Panc1 (cell line): Measurements from ENCODE around the gene SLC25A30. TPM values are rescaled to one million over a fixed set of nuclear protein-coding genes. Genes with fewer than 3 reads are reported as not detected.
"Not testable (repeated sequence)": the region's sequence is repeated elsewhere in the genome, so short reads cannot be mapped to it uniquely, and the experiment has no call there.

ENCODE experiments used
- ATAC-seq: fragments of 200-7000 bp; cut with Tn5 transposase; 2 replicates; pipeline ENCODE4 v1.9.1; 2020; ENCODE audit warnings: mild to moderate bottlenecking, moderate library complexity
- BruUV-seq: library from RNA; stranded (reverse); fragments of 400-500 nt; replicated peaks from 2 replicates; lab custom pipeline; 2021; lab: Mats Ljungman, UMichigan
- CTCF ChIA-PET: fragments of 300-600 bp; sonication (Branson Sonifier 250); formaldehyde crosslinking; loops from one replicate; lab custom pipeline; 2022; ENCODE audit warnings: antibody characterized with exemption; lab: Charles Lee
- POLR2A ChIA-PET: fragments of 300-600 bp; sonication (Branson Sonifier 250); formaldehyde crosslinking; loops from one replicate; lab custom pipeline; 2022; ENCODE audit warnings: antibody characterized with exemption; lab: Charles Lee
- DNase-seq: peaks from one replicate; pipeline ENCODE4 v3.0.0-alpha.2; 2010; ENCODE audit warnings: low read depth, low spot score
- H3K27ac ChIP-seq: 2 replicates; pipeline ENCODE4 v1.5.1; 2011; ENCODE audit warnings: mild to moderate bottlenecking, low read length, inconsistent platforms
- H3K27me3 ChIP-seq: fragments of 200-500 bp; sonication (Bioruptor generic); 2 replicates; pipeline ENCODE4 v1.6.0; 2014; ENCODE audit warnings: low read length, inconsistent platforms; ENCODE audit not compliant: control insufficient read depth, insufficient read depth
- H3K36me3 ChIP-seq: fragments of 200-500 bp; sonication (Bioruptor generic); 2 replicates; pipeline ENCODE4 v1.5.1; 2014; ENCODE audit warnings: inconsistent platforms, mild to moderate bottlenecking, low read length, moderate library complexity; ENCODE audit not compliant: control insufficient read depth, insufficient read depth
- H3K4me1 ChIP-seq: 2 replicates; pipeline ENCODE4 v1.5.1; 2011; ENCODE audit warnings: inconsistent platforms, mild to moderate bottlenecking, low read length, moderate library complexity; ENCODE audit not compliant: control insufficient read depth, insufficient read depth
- H3K4me3 ChIP-seq, 2 experiments: 2 replicates each; pipeline ENCODE4 v1.5.1; 2011 to 2012; ENCODE audit warnings: low read depth in 2 of 2, low read length in 2 of 2, mild to moderate bottlenecking in 2 of 2, inconsistent platforms in 1 of 2, moderate library complexity in 1 of 2
- H3K9me3 ChIP-seq: fragments of 200-500 bp; sonication (Bioruptor generic); 2 replicates; pipeline ENCODE4 v1.5.1; 2014; ENCODE audit warnings: low read depth, mild to moderate bottlenecking, inconsistent platforms, low read length, moderate library complexity; ENCODE audit not compliant: control insufficient read depth, insufficient read depth
- POLR2AphosphoS5 ChIP-seq: IDR thresholded peaks from 2 replicates; pipeline ENCODE4 v1.6.1; 2012; ENCODE audit warnings: mild to moderate bottlenecking, low read depth, low read length, moderate library complexity
- REST ChIP-seq, 2 experiments: IDR thresholded peaks; 2 replicates each; pipeline ENCODE4 v1.6.1; 2011 to 2012; ENCODE audit warnings: low read depth in 2 of 2, control low read depth in 1 of 2, low read length in 1 of 2, mild to moderate bottlenecking in 1 of 2, moderate library complexity in 1 of 2; ENCODE audit not compliant: insufficient read depth in 1 of 2
- in situ Hi-C: cut with HindIII; loops from 2 replicates; pipeline ENCODE4 v1.10.0; 2016; ENCODE audit warnings: low sequenced_read_pairs, low pct_unique_long_range_greater_than_20kb
- intact Hi-C: fragments of 100-400 bp; cut with micrococcal nuclease; formaldehyde crosslinking; loops from one replicate; pipeline ENCODE4 v1.10.0; 2022; ENCODE audit not compliant: unreplicated experiment
- total RNA-seq: library from RNA; stranded (reverse); gene quantifications from one replicate; pipeline ENCODE4 v1.2.1, GENCODE V29; 2021; ENCODE audit not compliant: unreplicated experiment

SLC25A30 gene
- total RNA-seq, 1 experiment from 2014 or later, result 26.8 TPM

DNA sequence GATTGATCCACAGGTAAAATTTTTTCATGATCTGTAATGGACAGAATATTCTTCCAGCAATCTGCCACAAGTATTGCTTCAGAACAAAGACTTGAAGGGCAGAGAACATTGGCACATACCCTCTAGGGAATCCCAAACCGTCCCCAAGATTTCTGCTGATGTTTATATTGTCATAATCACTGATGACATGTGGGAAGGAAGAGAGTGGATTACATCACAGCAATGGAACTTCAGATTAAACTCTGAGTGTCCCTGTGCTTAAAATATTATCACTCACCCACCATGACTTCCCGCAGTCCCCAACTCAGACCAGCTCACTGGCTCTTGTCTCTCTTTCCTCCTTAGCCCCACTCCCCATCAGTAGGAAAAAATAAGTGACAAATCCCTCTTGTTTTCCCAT, 68.7 kb downstream of the SLC25A30 start:
- POLR2A ChIA-PET, result no interaction called here
- intact Hi-C loops, result no loop called here
- H3K36me3 ChIP-seq, result no peaks in the 10 kb centered on the region; the same call in 1 of the 2 replicates

DNA sequence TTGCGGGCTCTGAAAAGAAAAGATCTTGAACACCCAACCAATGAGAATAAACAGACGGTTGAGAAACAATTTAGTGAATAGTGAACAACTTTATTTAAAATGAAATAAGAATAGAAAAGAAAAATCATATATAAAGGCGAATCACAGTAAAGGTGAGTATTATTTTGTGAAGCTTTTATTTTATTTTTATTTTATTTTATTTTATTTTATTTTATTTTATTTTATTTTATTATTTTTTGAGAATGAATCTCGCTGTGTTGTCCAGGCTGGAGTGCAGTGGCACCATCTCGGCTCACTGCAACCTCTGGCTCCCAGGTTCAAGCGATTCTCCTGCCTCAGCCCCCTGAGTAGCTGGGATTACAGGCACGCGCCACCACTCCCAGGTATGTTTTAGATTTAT, 74.1 kb downstream of the SLC25A30 start:
- intact Hi-C loops, CTCF ChIA-PET, H3K27ac ChIP-seq, H3K27me3 ChIP-seq, in situ Hi-C loops, BruUV-seq, ATAC-seq, H3K4me3 ChIP-seq, H3K9me3 ChIP-seq, H3K4me1 ChIP-seq, POLR2A ChIA-PET, DNase-seq: not testable (repeated sequence)
- peaks cover 16% of the 10 kb centered on the region for H3K36me3 ChIP-seq

More for the DNA sequence above, 68.7 kb downstream of the SLC25A30 start:
- no peaks in the 10 kb centered on the region for H3K4me1 ChIP-seq
- no peak overlapping the region for H3K4me3 ChIP-seq
- ATAC-seq (no peak), DNase-seq (no peak)
- no peaks in the 10 kb centered on the region for H3K27me3 ChIP-seq
- no peak overlapping the region for H3K27ac ChIP-seq
- no peak for TF ChIP-seq REST (IDR thresholded peaks at IDR 0.05; ENCODE audit: insufficient read depth in 1 of 2, low read depth in 2 of 2, low read length in 1 of 2)
- no peak for TF ChIP-seq POLR2AphosphoS5
- no peaks in the 10 kb centered on the region for H3K9me3 ChIP-seq
- CTCF ChIA-PET, result no interaction called here
- in situ Hi-C loops, result no loop called here
- no TSS peak for BruUV-seq

Other genes with a start within 250 kb of the SLC25A30 start
- gene KCTD4, start 217.3 kb downstream of the SLC25A30 start, total RNA-seq, result not detected
- gene TPT1, start 77.2 kb downstream of the SLC25A30 start, total RNA-seq, result 939 TPM
- gene COG3, start 46.6 kb upstream of the SLC25A30 start, total RNA-seq, result 13.6 TPM
- not detected for gene ERICH6B, start 197.4 kb upstream of the SLC25A30 start, total RNA-seq